ENCODE data around the gene IQGAP2.

IQGAP2 gene

GRCh38 chr5:76695346-76695745 is 292.3 kb downstream of the IQGAP2 start:
- no peak for FAIRE-seq

- no peak for FAIRE-seq
Observed at GRCh38 chr5:76696251-76696650, 293.2 kb downstream of the IQGAP2 start.

- no peak for FAIRE-seq
Observed at GRCh38 chr5:76697670-76698069, 294.6 kb downstream of the IQGAP2 start.

GRCh38 chr5:76700571-76700970 is 297.5 kb downstream of the IQGAP2 start:
- no peak for FAIRE-seq

- FAIRE-seq = no peak
Observed at GRCh38 chr5:76701298-76701697, 298.2 kb downstream of the IQGAP2 start.

GRCh38 chr5:76703707-76704106 is 300.6 kb downstream of the IQGAP2 start:
- no peak for FAIRE-seq

- FAIRE-seq = no peak
Observed at GRCh38 chr5:76704131-76704663, 301.1 kb downstream of the IQGAP2 start.

- FAIRE-seq = no peak
Observed at GRCh38 chr5:76705574-76705973, 302.5 kb downstream of the IQGAP2 start.

GRCh38 chr5:76709762-76710161 is 306.7 kb downstream of the IQGAP2 start:
- no peak for FAIRE-seq

GRCh38 chr5:76710991-76711390 is 307.9 kb downstream of the IQGAP2 start:
- FAIRE-seq = no peak

- FAIRE-seq = no peak
Observed at GRCh38 chr5:76714751-76715485, 311.8 kb downstream of the IQGAP2 start.

- FAIRE-seq = no peak
Observed at GRCh38 chr5:76715486-76715735, 312.3 kb downstream of the IQGAP2 start.

- FAIRE-seq = no peak
Observed at GRCh38 chr5:76715736-76716455, 312.8 kb downstream of the IQGAP2 start, which contains the start of gene F2R. F2R (plus strand) TSS chr5:76716126; CDS start chr5:76716308, 182 bp downstream.

- FAIRE-seq = no peak
Observed at GRCh38 chr5:76716456-76717157, 313.5 kb downstream of the IQGAP2 start.

- FAIRE-seq = no peak
Observed at GRCh38 chr5:76717222-76718083, 314.4 kb downstream of the IQGAP2 start.

- no peak for FAIRE-seq
Observed at GRCh38 chr5:76718381-76718832, 315.3 kb downstream of the IQGAP2 start.

- FAIRE-seq = no peak
Observed at GRCh38 chr5:76718880-76719279, 315.8 kb downstream of the IQGAP2 start.

- FAIRE-seq = no peak
Observed at GRCh38 chr5:76720988-76721569, 318.0 kb downstream of the IQGAP2 start.

GRCh38 chr5:76723266-76723665 is 320.2 kb downstream of the IQGAP2 start:
- no peak for FAIRE-seq

- no peak for FAIRE-seq
Observed at GRCh38 chr5:76723906-76724305, 320.8 kb downstream of the IQGAP2 start.

- no peak for FAIRE-seq
Observed at GRCh38 chr5:76724871-76725270, 321.8 kb downstream of the IQGAP2 start.

- no peak for FAIRE-seq
Observed at GRCh38 chr5:76728965-76729364, 325.9 kb downstream of the IQGAP2 start.

Data from islet of Langerhans (tissue), 1 donor.